ENCODE results near the gene GRB10.

GRCh38 chr7:50554431-50555322 lies 228.0 kb downstream of the GRB10 start:
- TF ChIP-seq POLR2AphosphoS5 (IDR thresholded peaks at IDR 0.05; ENCODE audit: insufficient read depth in 1 of 2, low read depth in 1 of 2): no peak
- TF ChIP-seq CTCF (IDR thresholded peaks at IDR 0.05): no peak
